ENCODE results near the gene SUMO3.

Gene SUMO3

GRCh38 chr21:44778094-44778493 lies 39.8 kb downstream of the SUMO3 start:
- no peak for DNase-seq

- no peak for DNase-seq
Observed at GRCh38 chr21:44774972-44775371, 42.9 kb downstream of the SUMO3 start.

- DNase-seq = no peak
Observed at GRCh38 chr21:44773291-44773932, 44.5 kb downstream of the SUMO3 start.

DNA sequence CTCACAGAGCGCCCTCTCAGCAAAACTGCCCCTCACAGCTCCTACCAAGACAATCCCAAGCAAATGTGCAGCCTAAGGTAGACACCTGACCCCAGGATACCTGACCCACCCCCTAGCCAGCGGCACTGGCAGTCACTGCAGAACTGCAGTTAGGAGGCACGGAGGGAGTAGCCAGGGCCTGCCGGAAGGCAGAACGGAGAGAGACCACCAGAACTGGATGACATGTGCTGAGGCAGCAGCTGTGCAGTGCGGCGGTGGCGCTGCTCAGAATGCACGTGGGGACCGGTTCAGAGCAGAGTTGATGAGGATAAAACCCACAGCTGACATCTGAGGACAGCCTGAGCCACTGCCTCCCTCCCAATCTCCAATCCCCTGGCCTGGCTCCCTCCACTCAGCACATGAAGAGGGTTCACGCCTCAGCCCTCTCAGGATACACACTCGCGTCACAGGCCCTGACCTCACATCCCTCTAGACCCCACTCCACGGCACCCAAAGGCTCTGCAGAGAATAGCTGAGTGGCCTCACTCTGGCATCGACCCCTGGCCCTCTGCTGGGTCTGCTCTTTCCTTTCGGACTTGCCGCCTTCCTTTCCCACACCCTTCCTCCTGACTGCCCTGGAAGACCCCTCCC lies 45.9 kb downstream of the SUMO3 start:
- no peak for DNase-seq

GRCh38 chr21:44767834-44768831 lies 49.7 kb downstream of the SUMO3 start:
- DNase-seq = no peak

DNA sequence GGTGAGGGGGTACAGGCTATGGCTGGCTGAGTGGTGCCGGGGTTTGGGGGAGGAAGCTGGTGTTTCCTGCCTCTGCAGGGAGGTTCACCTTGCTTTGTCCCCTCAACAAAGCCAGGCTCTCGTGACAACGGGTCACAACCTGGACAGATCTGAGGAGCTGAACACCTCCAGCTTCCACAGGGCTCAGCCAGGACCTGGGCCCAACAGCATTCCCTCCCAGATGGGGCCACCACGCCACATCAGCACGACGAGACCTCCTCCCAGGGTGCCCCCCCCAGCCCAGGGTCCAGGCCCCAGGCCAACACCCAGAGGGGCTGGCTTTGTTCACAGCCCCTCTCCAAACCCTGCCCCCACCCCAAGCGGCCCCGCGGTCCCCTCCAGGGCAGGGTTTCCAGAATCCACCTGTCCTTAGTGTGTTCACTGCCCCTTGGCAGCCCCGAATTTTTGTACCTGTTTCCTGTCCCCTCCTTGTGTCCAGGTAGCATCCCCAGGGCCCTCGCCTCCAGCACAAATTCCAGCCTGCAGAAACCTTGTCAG lies 51.0 kb downstream of the SUMO3 start:
- DNase-seq = no peak

DNA sequence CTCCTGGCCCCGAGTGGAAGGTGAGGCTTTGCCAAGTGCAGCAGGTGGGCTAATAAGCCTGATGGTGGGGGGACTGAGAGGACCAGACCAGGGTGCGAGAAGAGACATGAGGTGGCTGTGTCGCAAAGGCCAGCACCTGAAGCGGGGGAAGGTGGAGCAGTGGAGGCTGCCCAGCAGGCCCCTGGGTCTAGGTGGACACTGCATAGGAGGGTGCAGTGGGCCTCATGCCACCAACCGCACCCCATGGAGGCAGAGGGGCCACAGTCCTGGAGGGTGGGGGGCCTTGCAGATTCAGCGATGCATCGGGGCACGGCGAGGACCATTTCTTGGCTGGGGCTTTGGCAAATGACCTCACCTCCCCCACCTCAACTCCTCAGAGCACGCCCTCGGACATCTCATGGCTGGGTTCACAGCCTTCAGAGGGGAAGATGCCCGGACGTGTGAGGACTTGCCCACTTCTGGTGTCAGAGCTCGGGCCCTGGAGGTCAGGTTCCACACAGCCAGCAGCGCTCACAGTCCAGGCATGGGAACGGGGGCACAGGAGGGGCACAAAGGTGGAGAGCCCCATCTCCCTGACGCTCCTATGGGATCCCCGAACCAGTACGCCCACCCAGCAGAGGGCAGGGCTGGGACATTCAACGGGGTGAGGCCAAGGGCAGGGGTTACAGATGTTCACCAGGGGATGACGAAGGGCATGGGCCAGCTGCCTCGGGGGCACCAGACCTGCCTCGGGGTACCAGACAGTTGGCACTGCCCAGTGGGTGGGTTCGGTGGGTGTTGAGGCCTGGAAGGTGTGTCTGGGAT lies 51.6 kb downstream of the SUMO3 start:
- DNase-seq = no peak

DNA sequence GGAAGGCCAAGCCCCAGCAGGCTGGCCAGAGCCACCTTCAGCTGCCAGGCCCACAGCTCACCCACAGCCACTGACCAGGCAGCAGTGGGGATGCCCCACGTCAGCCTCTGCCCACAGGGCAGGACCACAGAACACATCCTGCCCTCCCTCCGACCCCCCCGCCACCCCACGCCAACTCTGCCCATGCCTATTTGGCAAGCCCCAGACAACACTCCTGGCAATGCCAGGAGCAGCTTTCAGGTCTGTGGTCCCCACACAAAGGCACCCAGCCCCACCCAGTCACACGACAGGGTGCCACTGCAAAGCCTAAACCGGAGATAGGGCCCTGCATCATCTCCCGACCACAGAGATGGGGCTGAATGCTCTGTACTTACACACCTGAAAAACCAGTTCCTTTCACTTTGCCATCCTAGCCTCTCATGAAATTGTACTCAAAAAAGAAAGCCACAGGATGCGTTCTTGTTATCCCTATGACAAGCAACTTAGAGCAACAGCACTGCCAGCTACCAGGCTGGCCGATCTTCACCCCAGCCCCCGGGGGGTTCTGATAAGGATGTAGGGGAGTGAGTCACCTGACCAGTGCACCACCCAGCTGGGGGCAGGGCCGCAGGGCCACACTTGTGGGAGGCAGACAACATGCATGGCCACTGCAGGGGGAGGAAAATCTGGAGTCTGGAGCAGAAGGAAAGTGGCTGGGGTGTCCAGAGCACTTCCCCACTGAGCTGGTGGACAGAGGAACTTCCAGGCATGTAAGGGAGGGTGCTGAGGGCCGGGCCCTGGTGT lies 52.4 kb downstream of the SUMO3 start:
- no peak for DNase-seq

DNA sequence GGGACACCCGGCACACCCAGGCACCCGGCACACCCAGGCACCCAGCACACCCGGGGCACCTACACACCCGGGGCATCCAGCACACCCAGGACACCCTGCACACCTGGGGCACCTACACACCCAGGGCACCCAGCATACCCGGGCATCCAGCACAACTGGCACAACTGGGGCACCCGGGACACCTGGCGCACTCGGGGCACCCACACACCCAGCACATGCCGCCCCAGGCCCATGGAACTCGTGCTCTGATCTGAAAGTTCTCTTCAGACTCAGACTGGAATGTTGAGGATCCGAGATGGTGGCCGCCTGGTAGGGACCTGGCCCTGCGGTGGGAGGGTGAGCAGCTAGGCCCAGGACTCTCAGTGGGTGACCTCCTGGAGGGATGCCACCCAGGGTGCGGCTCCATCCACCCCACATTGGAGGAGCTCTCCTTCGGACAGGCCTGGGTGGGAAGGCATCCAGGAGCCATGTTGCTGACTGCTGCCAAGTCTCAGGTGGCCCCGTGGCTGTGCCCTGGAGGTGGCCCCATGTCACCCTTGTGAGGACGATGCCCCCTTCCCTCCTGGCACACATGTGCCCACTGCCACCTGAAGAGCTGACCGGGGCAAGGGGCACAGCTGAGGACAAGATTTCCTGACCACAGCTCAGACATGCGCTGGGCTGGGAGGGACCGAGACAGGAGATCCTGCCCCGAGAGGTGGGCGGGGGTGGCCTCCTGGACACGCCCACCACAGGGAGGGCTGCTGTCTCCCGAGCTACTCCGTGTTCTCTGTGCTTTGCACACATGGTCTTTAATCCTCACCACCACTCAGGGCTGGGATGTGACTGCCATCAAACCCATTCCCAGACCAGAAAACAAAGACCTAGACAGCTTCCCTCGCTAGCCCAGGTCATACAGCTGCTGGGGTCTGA lies 53.3 kb downstream of the SUMO3 start:
- DNase-seq = no peak

- no peak for DNase-seq
Observed at GRCh38 chr21:44763451-44764318, 54.2 kb downstream of the SUMO3 start.

- no peak for DNase-seq
Observed at GRCh38 chr21:44763050-44763378, 54.8 kb downstream of the SUMO3 start.

DNA sequence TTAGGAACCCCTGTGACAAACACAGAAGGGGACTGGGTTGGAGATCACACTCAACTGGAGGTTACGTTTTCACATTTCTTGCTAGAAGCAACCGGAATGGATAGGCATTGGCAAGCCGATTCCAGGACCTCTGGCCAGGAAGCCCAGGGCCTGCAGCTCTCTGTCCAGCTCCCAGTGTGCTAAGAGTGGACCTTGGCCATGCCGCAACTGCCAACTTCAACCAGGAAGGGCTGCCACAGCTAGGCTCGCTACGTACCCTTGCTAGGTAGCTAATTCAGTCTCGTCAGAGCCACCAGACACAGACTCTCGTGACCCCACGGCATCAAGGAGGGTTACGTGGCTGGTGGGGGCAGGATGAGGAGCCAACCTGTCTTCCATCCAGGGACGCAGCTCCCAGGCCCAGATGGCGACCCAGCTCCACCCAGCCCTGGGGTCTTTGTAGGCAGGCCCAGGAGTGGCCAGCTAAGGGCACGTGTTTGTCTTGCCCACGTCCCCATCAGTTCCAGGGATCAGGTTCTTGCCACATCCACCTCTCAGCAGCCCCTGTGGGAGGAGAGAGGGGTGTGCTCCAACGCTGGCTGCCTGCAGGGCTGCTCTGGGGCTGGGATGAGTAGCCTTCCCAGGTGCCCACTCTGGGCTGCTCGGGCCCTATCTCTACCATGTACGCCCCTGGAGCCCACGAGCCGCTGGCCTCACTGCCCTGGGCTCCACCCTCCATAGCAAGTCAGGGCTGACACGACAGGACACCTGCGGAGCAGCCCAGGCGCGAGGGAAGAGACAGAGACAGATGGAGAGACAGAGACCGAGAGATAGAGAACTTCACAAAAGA lies 55.4 kb downstream of the SUMO3 start:
- DNase-seq = no peak

- DNase-seq = no peak
Observed at GRCh38 chr21:44761747-44762208, 56.1 kb downstream of the SUMO3 start.

DNA sequence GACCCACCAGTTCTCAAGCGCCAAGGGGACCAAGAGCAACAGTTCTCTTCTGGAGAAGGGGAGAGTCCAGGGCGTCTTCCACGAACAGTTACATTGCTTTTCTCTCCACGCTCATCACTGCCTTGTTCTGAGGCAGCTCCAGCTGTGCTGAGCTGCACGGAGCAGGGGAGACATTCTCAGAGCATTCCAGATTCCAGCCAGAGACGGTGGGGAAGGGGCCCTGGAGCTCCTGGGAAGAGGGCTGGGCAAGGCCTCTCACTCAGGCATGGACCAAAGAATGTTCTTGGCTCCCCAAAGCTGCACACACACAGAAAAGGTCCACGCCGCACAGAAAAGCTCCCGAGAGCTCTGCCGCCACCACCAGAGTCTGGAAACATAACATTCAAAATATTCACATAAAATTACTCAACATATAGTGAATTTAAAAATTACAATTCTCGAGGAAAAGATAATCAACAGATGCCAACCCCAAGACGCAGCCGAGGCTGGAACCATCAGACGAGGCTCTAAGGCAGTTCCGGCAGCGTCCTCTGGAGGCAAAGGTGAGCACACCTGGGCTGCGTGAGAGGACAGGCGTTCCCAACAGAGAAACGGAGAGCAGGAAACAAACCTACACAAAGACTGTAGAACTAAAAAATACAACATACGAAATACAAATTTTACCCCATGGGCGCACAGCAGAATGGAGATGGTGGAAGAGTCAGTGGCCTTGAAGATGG lies 56.7 kb downstream of the SUMO3 start:
- DNase-seq = no peak

DNA sequence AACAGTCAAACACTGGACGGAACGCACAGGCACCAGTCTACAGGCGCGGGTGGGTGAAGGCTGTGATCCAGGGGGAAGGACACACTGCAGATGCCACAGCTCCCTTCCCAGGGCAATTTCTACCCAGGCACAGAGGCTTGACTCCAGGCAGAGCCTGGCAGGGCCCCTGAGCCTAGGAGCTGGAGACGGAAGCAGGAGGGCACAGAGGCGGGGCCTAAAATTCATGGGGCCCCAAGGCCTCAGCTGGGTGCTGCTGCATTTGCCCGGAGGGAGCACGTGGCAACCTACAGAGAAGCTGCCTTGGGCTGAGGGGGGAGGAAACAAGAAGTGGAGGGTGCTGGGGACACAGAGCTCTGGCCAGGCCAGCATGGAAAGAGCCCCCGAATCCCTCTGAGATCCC lies 57.5 kb downstream of the SUMO3 start:
- no peak for DNase-seq

DNA sequence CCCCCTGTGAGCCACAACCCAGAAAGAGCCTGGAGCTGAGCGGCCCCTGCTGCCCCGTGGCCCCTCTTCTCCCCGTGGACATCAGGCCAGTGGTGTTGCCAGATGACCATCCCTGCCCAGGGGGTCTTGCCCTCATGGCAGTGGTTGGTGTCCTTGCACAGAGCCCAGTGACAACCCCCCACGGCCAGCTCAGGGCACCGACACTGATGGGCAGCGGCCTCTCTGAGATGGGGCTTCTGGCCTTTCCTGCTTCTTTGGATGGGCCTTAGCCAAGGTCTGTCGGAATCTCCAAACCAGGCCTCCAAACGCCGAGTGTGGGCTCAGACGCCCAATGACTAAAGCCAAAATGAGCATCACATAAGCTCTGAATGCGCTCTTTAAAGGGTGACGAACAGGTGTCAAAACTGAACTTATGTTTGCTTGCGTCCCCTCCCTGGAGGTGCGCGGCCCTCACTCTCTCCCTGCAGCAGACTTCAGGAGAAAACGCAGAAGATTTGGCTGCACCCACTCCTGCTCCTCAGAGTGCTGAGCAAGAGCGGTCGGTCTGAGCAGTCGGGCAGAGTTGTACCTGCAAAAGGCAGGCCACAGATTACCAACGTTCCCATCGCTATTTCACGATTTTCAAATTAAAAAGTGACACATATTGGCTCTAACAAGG lies 58.1 kb downstream of the SUMO3 start:
- DNase-seq = no peak

All from MV-4-11 (cell line).